Testis (tissue), 2 donors: ENCODE data around the gene SRRM2.

ENCODE experiments used
- POLR2A ChIP-seq: fragments of 450-650 bp; IDR thresholded peaks from one replicate; pipeline ENCODE4 v1.6.1; 2017; ENCODE audit warnings: antibody characterized with exemption, mild to moderate bottlenecking, moderate library complexity
- TF ChIP-seq, protein P1 (sequence below), 3 experiments: fragments of 450-650 bp in 2 of 3; fragments of 200-600 bp in 1 of 3; sonication (generic) in 1 of 3; IDR thresholded peaks; one replicate each; pipeline ENCODE4 v1.5.1; 2016 to 2019; ENCODE audit warnings: antibody characterized with exemption in 3 of 3, mild to moderate bottlenecking in 2 of 3, moderate library complexity in 1 of 3

DNA sequence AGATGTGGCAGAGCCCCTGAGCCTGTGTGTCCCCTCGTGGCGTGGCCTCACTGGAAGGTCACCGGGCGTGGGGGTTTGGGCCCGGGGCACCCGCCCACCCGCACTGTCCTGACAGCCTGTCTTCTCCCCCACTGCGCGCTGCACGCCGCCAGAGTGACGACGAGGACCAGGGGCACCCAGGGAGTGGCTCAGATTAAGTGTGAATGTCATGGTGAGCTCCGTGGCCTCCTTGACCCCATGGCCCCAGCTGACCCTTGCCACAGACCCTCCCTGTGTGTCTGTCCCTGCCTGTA lies 47.5 kb upstream of the SRRM2 start:
- TF ChIP-seq, protein P1, sequence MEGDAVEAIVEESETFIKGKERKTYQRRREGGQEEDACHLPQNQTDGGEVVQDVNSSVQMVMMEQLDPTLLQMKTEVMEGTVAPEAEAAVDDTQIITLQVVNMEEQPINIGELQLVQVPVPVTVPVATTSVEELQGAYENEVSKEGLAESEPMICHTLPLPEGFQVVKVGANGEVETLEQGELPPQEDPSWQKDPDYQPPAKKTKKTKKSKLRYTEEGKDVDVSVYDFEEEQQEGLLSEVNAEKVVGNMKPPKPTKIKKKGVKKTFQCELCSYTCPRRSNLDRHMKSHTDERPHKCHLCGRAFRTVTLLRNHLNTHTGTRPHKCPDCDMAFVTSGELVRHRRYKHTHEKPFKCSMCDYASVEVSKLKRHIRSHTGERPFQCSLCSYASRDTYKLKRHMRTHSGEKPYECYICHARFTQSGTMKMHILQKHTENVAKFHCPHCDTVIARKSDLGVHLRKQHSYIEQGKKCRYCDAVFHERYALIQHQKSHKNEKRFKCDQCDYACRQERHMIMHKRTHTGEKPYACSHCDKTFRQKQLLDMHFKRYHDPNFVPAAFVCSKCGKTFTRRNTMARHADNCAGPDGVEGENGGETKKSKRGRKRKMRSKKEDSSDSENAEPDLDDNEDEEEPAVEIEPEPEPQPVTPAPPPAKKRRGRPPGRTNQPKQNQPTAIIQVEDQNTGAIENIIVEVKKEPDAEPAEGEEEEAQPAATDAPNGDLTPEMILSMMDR (IDR thresholded peaks at IDR 0.05) = no peak
- TF ChIP-seq POLR2A = no peak
